Neuronal stem cell (in vitro differentiated cells): ENCODE results near the gene RIMKLA.

ENCODE experiments used
- DNase-seq: peaks from one replicate; pipeline ENCODE4 v3.0.0-alpha.2; 2013; ENCODE audit warnings: low spot score
- H2AFZ ChIP-seq: one replicate; pipeline ENCODE4 v1.6.1; 2013; ENCODE audit warnings: mild to moderate bottlenecking, low read length, inconsistent platforms
- H2AK5ac ChIP-seq: 2 replicates; pipeline ENCODE4 v1.6.1; 2013; ENCODE audit warnings: low read depth, mild to moderate bottlenecking, inconsistent platforms, low read length, moderate library complexity, mixed read lengths
- H2BK120ac ChIP-seq: 2 replicates; pipeline ENCODE4 v1.6.1; 2013; ENCODE audit warnings: low read depth, mild to moderate bottlenecking, inconsistent platforms, low read length, moderate library complexity, mixed read lengths
- H2BK12ac ChIP-seq: one replicate; pipeline ENCODE4 v1.6.1; 2013; ENCODE audit warnings: low read length, inconsistent platforms
- H2BK15ac ChIP-seq: 2 replicates; pipeline ENCODE4 v1.6.1; 2013; ENCODE audit warnings: mild to moderate bottlenecking, low read length, inconsistent platforms, mixed read lengths
- H2BK5ac ChIP-seq: one replicate; pipeline ENCODE4 v1.6.1; 2013; ENCODE audit warnings: inconsistent platforms, mild to moderate bottlenecking, low read length, moderate library complexity
- H3K14ac ChIP-seq: one replicate; pipeline ENCODE4 v1.6.1; 2013; ENCODE audit warnings: low read length, inconsistent platforms
- H3K18ac ChIP-seq: 2 replicates; pipeline ENCODE4 v1.6.1; 2013; ENCODE audit warnings: low read length, inconsistent platforms
- H3K23ac ChIP-seq: 2 replicates; pipeline ENCODE4 v1.6.1; 2013; ENCODE audit warnings: low read depth, mild to moderate bottlenecking, mixed read lengths, low read length, inconsistent platforms; ENCODE audit not compliant: poor library complexity
- H3K27ac ChIP-seq: replicated peaks from 3 replicates; pipeline ENCODE4 v1.5.1; 2013; ENCODE audit warnings: low read length, inconsistent platforms
- H3K27me3 ChIP-seq, 3 experiments: 2 replicates each; pipeline ENCODE4 v1.6.1; 2013; ENCODE audit warnings: low read length in 3 of 3, mild to moderate bottlenecking in 2 of 3, inconsistent platforms in 1 of 3, low read depth in 1 of 3, mixed read lengths in 1 of 3, moderate library complexity in 1 of 3; ENCODE audit not compliant: control insufficient read depth in 3 of 3, insufficient read depth in 3 of 3
- H3K36me3 ChIP-seq, 2 donors: replicated peaks in 1 of 2; 2 replicates each; pipeline ENCODE4 v1.6.1; 2013; ENCODE audit warnings: low read length in 2 of 2; ENCODE audit not compliant: control insufficient read depth in 2 of 2, insufficient read depth in 2 of 2
- H3K4ac ChIP-seq: 2 replicates; pipeline ENCODE4 v1.6.1; 2013; ENCODE audit warnings: inconsistent platforms, mild to moderate bottlenecking, low read length, moderate library complexity
- H3K4me1 ChIP-seq, 2 donors: 1 replicate in 1 of 2; 2 replicates in 1 of 2; pipeline ENCODE4 v1.6.1; 2013; ENCODE audit warnings: low read length in 2 of 2, low read depth in 1 of 2; ENCODE audit not compliant: control insufficient read depth in 2 of 2, insufficient read depth in 1 of 2
- H3K4me2 ChIP-seq: one replicate; pipeline ENCODE4 v1.6.1; 2013; ENCODE audit warnings: mild to moderate bottlenecking, low read length, inconsistent platforms; ENCODE audit not compliant: insufficient read depth, poor library complexity, severe bottlenecking
- H3K4me3 ChIP-seq, 2 donors: 2 replicates each; pipeline ENCODE4 v1.5.1; 2013; ENCODE audit warnings: low read length in 2 of 2, mild to moderate bottlenecking in 2 of 2, inconsistent platforms in 1 of 2, moderate library complexity in 1 of 2
- H3K79me1 ChIP-seq: one replicate; pipeline ENCODE4 v1.6.1; 2013; ENCODE audit warnings: low read depth, mild to moderate bottlenecking, inconsistent platforms, low read length, moderate library complexity
- H3K9ac ChIP-seq: one replicate; pipeline ENCODE4 v1.6.1; 2013; ENCODE audit warnings: mild to moderate bottlenecking, low read depth, low read length, inconsistent platforms; ENCODE audit not compliant: poor library complexity
- H3K9me3 ChIP-seq, 2 donors: replicated peaks in 1 of 2; 2 replicates each; pipeline versions ENCODE3 to v1.6.1; 2013; ENCODE audit warnings: low read length in 2 of 2, mild to moderate bottlenecking in 2 of 2, inconsistent platforms in 1 of 2, low read depth in 1 of 2, mixed read lengths in 1 of 2, moderate library complexity in 1 of 2; ENCODE audit not compliant: control insufficient read depth in 2 of 2, insufficient read depth in 1 of 2
- H4K8ac ChIP-seq: one replicate; pipeline ENCODE4 v1.6.1; 2013; ENCODE audit warnings: low read depth, mild to moderate bottlenecking, inconsistent platforms, low read length, moderate library complexity
- H4K91ac ChIP-seq: one replicate; pipeline ENCODE4 v1.6.1; 2013; ENCODE audit warnings: low read length, low read depth, mild to moderate bottlenecking, inconsistent platforms; ENCODE audit not compliant: poor library complexity
- WGBS, 2 donors: extraction: QIAGEN DNeasy Blood & Tissue Kit; methylation state at CpG; one replicate each; pipeline ENCODE4 v1.1.7; 2013; ENCODE audit warnings: missing lambda C conversion rate in 2 of 2, mixed read lengths in 1 of 2; ENCODE audit not compliant: insufficient read length in 2 of 2, insufficient replicate concordance in 1 of 2; ENCODE audit errors: extremely low coverage in 2 of 2; 5-methylcytosine and 5-hydroxymethylcytosine counted together

RIMKLA gene

GRCh38 chr1:42392967-42393848, 12.6 kb downstream of the RIMKLA start:
- Histone ChIP-seq H2BK120ac (no peak overlapping the region), H3K4me2 (no peak overlapping the region), H3K23ac (no peak overlapping the region), H3K27ac (no peak overlapping the region), H3K9me3 (no peaks in the 10 kb centered on the region), H3K9ac (no peak overlapping the region), H3K4ac (no peak overlapping the region), H3K4me1 (no peaks in the 10 kb centered on the region), H2AFZ (no peak overlapping the region), H2AK5ac (no peak overlapping the region), H3K36me3 (no peaks in the 10 kb centered on the region), H4K8ac (no peak overlapping the region), H3K18ac (no peak overlapping the region), H2BK15ac (no peak overlapping the region), H2BK12ac (no peak overlapping the region), H3K27me3 (peaks cover 0 to 16% (median 0%) of the 10 kb centered on the region in 3 experiments), H4K91ac (no peak overlapping the region), H2BK5ac (no peak overlapping the region), H3K79me1 (peaks cover 2% of the 10 kb centered on the region), H3K4me3 (no peak overlapping the region), H3K14ac (no peak overlapping the region)
- no peak for DNase-seq
- no CpG with 5 or more reads among the region's 2 CpGs for WGBS, 2 donors

DNA sequence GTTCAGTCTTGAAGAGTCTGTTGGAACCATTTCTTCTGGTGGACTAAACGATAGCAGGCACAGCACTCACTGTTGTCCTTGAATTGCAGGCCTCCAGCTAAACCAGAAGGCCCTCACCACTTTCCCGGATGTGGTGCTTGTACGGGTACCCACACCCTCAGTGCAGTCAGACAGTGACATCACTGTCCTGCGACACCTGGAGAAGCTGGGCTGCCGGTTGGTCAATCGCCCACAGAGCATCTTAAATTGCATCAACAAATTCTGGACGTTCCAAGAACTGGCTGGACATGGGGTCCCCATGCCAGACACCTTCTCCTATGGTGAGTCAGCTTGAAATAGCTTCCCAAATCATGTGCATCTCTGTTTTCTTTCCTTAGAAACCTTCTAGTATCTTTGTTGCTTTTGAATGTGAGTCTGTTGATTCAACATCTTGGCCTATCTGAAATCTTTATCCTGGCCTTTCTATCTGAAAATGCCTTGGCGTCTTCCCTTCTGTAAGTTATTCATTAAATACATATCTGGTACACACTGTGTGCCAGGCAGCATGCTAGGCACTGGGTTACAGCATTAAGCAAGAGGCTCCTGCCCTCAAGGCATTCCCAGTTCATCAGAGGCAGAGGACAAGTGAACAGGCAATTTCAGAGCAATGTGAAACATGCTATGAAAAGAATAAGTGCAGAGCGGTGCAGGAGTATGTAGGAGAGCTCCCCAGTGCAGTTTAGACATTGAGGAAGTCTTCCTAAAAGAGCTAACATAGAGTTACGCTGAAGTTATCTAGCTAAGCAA, 18.9 kb downstream of the RIMKLA start:
- Histone ChIP-seq H3K4ac (no peak overlapping the region), H3K4me3 (no peak overlapping the region), H3K18ac (no peak overlapping the region), H3K27me3 (peaks cover 0 to 3% (median 0%) of the 10 kb centered on the region in 3 experiments), H3K9me3 (no peaks in the 10 kb centered on the region), H3K9ac (no peak overlapping the region), H3K27ac (no peak overlapping the region), H3K79me1 (no peaks in the 10 kb centered on the region), H2BK15ac (no peak overlapping the region), H2BK12ac (no peak overlapping the region), H3K14ac (no peak overlapping the region), H2BK120ac (no peak overlapping the region), H2AK5ac (no peak overlapping the region), H4K8ac (no peak overlapping the region), H4K91ac (no peak overlapping the region), H3K4me2 (no peak overlapping the region), H3K23ac (no peak overlapping the region), H3K4me1 (no peaks in the 10 kb centered on the region), H2AFZ (no peak overlapping the region), H2BK5ac (no peak overlapping the region), H3K36me3 (no peaks in the 10 kb centered on the region)
- no CpG with 5 or more reads among the region's 10 CpGs for WGBS, 2 donors
- DNase-seq = no peak

DNA sequence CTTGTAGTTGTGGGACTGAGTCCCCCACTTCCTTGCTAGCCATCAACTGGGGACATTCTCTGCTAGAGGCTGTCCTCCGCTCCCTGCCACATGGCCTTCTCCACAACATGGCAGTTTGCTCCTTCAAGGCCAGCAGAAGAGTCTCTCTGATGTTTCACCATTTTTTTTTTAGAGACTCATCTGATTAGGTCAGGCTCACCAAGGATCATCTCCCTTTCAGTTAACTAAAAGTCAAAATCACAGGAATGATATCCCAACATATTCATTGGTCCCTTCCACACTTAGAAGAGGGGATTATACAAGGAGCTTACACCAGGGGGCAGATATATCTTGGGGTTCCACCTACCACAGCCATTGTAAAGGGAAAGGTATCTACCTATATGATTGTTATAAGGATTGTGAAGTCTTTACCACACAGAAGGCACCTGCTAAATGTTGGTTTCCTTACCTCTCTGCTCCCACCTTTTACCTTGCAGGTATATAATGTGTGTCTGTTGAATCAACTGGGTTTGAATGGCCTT, 23.3 kb downstream of the RIMKLA start:
- Histone ChIP-seq H2BK12ac (no peak overlapping the region), H3K14ac (no peak overlapping the region), H3K4me2 (no peak overlapping the region), H4K91ac (no peak overlapping the region), H3K9me3 (no peaks in the 10 kb centered on the region), H3K27ac (no peak overlapping the region), H2BK5ac (no peak overlapping the region), H2AFZ (no peak overlapping the region), H3K36me3 (no peaks in the 10 kb centered on the region), H2BK15ac (no peak overlapping the region), H3K4me3 (no peak overlapping the region), H4K8ac (no peak overlapping the region), H3K18ac (no peak overlapping the region), H3K27me3 (peaks cover 0 to 3% (median 0%) of the 10 kb centered on the region in 3 experiments), H3K4me1 (no peaks in the 10 kb centered on the region), H2BK120ac (no peak overlapping the region), H3K23ac (no peak overlapping the region), H3K79me1 (no peaks in the 10 kb centered on the region), H3K4ac (no peak overlapping the region), H3K9ac (no peak overlapping the region), H2AK5ac (no peak overlapping the region)
- no peak for DNase-seq
- WGBS, 2 donors = no CpG with 5 or more reads among the region's 1 CpG
